Stimulated activated CD4-positive, alpha-beta T cell treated with anti-CD3 and anti-CD28 coated beads, Interleukin-15, amount 100 ng/mL, for 24 hours (primary cell): ENCODE results near the gene ZNF488.

Experiments used
- DNase-seq: peaks from one replicate; pipeline ENCODE4 v3.0.0-alpha.2; 2020

ZNF488 gene

DNA sequence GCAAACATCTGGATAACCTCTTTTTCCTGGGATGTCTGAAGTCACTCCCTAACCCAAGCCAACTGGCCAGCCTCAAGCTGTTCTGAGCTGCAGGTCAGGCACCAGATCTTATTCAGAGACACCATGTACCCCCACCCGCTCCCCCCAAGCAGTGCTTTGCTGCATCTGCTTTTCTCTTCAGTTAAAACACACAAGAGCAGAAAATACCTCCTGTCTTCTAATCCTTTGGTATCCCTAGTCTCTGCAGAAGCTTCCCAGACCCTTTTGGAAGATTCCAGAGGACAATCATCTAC lies 3.0 kb downstream of the ZNF488 start:
- DNase-seq: no peak

DNA sequence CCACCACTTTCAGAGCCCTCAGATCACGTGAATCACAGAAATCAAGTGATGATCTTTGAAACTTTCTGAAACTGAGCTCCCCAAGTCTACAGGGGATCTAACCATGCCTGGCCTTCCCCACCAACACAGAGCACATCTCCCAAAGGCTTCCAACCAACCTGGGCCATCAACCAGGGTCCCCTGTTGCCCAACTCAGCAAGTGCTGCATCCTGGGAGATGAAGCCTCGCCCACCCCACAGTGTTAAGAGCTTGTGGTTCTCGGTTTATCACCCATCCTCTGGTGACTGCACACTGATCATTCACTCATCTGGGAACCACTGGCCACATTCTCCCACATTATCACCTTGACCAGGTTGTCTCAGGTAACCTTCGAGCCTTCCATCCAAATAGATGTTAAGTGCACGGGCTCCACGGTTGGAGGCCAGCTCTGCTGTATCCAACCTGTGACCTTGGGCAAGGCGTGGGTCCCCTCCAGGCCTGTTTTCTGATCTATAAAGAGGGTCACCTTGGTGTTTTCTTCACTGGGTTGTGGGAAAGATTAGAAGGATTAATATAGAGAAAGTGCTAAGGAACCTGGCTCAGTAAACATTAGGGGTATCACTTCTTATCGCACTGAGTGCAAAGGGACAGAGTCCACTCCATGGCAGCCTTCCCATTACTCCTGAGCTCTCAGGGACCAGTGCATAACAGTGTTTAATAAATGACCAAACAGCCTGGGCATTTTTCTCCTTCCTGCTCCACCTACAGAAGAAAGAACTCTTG lies 3.6 kb downstream of the ZNF488 start:
- DNase-seq: no peak

DNA sequence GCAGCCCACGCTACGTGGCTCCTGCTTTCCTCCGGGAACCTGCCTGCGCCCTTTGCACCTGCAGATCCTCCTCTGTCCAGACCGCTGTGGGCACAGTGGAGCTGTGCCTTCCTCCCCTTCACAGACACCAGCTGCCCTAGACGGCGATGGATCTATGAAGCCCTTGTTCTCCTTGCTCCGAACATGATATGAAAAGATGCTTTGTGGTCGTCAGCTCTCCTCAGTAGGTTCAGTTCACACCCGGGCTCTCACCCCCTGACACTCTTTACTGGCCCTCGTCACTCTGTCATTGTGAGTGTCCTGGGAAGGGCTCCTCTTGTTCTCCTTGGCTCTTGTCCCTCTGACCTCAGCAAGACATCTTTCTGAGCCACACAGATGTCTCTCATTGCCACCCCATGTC lies 4.2 kb downstream of the ZNF488 start:
- DNase-seq: no peak

DNA sequence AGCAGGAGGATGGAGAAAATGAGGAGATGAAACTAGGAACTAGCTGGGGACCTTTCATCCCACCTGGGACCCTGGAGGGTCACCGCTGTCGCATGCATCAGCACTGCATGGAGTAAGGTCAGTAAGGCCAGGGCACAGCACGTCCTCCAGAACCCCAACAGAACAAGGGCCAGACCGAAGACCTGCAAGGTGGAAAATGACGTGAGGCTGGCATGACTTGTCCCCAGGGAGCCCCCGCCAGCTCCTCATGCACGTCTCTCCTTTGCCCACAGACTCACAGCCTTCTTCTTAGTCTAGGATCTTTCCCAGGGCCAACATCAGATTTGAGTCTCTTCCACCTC lies 4.7 kb downstream of the ZNF488 start:
- no peak for DNase-seq

DNA sequence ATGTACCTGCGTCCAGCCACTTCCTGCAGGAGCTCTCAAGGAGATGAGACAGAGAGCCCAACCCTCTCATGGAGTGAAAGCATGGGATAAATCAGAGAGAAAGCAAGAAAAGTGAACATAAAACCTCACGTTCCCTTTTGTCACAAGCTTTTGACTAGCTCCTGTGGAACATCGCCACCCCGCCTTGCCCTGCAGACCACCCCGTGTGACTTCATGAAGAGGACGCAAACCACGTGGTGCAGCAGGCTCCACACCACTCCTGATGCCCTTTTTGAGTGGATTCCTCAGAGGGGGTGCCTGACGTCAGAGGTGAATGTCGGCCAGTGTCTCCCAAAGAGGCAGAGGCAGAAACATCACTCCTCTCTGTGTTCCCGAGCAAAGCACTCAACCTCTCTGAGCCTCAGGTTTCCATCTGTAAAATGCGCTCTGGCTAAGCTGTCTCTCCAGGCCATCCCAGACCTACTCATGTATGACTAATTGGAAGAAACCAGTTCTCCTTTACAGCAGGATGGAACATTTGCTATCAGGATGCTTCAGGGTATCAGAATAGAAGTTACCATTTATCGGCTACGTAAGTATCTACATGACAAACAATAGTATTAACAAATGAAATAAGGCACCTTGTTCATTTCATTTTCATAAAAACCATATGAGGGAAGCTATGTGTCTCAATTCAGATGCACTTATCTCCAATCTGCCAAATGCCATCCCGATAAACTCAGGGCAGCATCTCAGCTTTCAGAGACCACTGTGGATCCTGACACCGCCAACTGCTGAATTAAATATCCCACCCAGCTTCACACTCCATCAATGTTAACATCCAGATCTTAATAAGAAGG lies 5.3 kb downstream of the ZNF488 start:
- DNase-seq: no peak

DNA sequence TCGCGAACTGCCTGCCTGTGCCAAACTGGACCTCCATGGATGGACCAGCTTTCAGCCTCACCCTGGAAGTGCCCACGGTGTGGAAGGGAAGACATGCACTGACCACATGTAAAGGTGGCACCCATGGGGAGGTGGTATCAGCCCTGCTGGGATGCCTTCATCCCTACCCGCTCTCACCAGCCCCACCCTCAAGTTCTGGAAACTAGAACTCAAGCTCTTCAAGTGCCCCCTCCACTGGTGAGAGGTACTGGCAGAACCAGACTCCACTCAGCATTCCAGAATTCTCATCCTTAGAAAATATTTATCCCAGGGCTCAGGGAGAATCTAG lies 5.9 kb downstream of the ZNF488 start:
- DNase-seq: no peak

DNA sequence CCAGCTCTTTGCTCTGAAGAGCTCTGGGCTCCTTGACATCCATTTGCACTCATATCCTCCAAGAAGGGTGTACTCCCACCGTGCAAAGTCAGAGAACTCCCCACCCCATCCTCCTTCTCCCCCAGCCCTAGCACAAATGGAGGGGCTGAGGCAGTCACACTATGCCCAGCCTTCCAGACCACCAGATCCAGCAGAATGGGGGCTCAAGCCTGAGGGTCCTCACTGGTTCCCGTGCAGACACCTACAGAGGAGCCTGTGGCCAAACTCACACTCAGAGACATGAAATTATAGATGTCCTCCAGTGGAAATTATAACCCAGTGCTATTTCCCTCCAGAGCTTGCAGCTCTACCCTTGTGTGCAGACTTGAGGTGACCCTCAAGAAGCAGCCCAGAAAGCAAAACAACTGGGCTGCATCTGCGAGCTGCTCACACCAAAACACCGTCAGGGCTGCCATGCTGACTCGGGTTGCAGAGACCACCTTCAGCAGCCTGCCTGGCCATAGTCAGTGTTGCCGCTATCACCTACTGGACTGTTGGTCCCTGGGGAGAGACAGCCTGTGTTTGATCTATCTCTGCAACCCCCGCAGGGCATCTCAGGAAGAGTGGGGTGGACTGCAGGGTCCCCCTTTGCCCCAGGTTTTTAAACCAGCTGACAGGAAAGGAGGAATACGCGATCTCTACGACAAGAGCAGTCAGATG lies 7.4 kb downstream of the ZNF488 start:
- DNase-seq: no peak

DNA sequence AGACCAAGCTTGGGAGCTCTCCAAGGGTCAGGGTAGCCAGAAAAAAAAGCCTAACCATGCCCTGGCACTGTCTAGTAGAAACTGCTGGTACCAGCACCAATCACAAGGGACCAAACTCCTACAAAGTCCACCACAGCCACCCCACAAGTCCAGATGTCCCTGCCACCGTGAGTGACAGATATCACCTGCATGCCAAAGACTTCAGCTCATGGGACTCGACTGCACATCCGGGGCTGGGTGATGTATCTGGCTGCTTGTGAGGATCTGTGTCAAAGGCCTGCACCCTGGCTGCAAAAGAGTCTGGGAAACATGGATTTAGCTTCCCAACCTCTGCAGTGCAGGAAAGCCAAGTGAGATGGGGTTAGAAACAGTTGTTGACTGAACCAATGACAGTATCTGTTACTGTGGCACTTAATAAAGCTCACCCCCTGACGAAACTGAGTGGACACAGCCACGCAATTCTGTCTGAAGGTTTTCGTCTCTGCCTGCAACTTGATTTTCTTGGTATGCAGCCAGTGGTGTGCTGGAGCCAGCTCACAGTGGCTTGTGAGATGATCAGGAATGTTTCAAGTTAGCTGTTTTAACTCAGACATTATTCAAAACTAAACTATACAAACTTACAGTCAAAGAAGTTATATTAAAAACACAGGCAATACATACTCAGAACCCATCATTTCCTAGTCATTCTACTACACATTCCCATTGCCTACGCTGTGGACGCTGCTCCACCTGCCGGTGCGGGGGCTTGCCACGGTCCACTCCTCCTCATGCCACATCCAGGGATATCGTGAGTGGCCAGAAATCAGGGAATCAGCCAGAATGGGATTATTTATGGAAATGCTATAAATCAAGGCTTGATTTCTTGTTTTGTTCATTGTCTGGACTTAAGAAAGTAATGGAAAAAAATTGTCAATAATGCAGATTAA lies 9.2 kb downstream of the ZNF488 start:
- DNase-seq: no peak

DNA sequence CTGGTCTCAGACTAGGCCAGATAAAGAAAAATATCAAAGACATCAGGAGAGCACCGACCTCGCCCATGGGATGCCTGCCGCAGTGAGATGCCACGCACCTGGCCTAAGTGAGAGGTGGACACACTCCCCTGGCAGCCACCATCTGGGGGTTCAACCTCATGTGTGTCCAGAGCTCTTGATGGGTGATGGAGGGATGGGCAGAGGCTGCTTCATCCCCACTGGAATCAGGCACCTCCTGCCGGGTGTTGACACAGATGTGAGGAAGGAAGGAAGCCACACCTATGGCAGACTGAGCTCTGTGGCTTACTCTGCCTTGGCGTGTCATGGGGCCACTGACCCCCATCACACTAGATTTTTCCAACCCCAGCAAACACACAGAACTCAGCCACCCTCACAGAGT lies 11.4 kb downstream of the ZNF488 start:
- no peak for DNase-seq

DNA sequence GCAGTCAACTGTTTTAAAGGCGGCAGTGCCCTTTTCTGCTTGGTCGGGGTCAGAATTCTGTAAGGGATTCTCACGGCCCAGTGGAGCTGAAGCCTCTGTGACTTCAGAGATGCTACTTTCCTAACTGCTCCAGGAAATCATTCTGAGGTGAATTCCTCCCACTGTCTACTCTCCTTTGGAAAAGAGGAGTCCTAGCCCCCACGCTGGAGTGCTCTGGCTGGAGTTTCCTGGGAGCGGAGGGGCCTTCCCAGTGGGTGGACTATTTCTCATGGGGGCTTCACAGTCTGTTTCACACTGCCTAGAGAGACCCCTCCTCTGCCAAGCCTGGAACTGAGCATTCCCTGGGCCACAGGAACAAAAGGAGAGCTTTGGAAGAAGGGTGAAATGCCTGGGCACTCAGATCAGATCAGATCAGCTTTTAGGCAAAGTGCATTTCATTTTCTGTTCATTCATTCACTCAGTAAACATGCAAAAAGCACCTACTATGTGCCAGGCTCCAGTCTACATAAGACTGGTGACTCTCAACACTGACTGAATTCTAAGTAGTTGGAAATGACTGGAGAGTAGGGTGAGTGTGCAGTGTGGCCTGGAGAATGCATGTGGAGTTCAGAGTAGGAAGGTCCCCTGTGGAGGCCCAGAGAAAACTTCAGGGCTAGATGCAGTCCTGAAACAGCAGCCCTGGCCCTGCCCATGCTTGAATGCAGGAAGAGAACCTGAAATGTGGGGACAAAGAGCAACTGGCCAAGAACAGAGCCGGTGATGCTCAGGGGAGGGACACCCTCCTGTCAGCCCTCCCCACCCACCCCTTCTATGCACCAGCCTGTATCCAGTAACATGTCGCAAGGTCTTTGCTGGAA lies 12.2 kb downstream of the ZNF488 start:
- DNase-seq: no peak

DNA sequence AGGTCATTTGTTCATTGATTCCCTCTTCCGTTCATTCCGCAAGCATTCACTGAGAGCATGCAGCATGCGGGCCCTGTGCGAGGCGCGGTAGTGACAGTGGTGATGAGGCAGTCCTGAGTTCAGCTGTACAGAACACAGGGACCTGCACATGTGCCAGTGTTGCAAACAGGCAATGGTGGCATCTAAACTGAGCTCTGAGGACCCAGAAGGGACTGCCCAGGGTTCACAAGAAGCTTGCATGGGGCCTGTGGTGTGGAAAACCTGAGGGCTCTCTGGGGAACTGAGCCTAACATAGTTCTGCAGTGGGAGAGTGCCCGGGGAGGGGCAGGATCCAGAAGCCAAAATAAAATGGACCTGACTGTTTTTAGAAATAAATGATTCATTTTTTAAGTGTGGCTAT lies 13.2 kb downstream of the ZNF488 start:
- no peak for DNase-seq

DNA sequence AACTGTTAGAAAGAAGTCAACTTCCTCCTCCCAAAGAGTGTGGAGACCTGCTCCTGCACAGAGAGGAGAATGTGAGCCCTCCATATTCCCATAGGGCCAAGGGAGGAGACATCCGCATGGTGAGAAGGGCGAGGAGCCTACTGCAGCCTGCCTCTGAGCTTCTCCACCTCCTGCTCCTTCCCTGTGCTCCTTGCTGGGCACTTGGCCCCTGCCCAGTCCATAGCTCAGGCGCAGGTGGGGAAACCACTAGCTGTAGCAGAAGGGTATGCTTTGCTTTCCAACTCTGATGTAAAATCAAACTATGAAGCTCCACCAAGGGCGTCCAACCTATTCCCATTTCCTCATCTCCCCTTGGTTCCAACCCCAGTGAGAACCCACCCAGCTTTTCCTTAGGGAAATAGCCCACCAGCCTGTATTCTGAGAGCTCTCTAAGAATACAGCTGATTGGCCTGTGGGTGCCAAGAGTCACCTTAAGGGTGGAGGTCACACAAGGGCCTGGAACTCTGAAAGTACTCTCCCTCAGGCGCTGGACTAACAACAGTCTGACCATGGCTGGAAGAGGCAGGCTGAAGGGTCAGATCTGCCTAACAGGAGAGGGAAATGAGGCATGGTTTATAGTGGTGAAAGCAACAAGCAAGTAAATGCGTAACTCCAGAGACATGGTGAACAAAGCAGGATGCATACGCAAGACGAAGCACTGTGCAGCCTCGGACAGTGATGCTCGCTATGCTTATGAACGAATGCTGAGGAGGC lies 13.9 kb downstream of the ZNF488 start:
- DNase-seq: no peak

DNA sequence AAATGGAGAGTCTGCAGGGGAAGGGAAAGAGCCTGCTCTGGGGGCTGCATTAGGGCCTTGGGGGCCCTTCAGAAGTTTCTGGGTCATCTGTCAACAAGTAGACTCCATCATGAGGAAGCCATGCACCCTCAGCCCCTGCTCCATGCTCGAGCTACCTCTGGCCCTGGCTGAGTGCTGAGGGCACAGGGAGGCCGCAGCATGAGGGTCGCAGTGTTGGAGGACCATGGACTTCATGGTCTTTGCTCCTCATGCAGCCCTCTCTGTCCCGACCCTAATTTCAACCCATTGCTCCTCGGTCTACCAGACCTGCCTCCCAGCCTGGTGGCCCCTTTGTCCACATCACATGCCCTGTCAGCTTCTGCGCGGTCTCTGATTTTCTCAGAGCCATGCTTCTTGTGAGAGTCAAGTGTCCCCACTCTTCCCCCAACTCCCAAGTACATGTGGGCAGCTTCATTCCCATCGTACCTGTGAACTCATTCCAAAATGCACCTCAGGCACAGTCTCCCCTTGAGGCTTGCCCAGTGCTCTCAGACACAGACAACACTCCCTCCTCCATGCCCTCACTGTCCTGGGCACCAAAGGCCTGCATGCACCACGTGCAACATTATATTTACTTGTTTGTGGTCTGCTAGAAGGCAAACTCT lies 14.7 kb downstream of the ZNF488 start:
- DNase-seq: no peak

DNA sequence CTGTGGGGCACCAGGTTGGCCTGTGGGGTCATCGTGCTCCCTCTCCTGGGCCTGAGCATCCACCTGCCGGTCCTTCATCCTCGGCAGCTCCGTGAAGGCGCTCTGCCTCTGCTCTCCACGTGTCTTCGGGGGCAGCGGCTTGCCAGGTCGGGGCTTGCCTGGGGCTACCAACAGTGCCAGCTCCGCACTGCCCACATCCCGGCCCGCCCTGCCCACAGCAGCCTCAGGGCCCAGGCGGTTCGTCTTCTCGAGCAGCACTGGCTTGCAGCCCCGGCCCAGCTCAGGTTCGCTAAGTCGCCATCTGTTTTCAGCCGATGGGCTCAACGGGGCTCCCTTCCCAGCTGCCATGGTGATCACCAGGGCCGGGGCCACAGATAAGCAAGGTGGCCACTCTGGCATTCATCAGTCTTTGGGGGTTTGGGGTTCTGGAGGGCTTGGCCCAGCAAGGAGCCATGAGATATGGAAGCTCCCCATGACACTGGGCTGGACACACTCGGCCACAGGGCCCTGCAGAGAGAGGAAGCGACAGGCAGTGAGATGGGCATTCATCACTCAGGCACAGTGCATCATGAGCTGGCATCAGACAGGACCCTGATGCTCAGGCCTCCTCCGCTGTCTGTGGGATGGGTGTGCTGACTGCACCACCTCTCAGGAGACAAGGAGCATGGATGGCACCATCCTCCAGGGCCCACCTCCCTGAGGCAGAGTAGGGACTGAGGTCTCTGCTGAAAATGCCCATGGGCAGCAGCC lies 15.5 kb downstream of the ZNF488 start:
- no peak for DNase-seq

DNA sequence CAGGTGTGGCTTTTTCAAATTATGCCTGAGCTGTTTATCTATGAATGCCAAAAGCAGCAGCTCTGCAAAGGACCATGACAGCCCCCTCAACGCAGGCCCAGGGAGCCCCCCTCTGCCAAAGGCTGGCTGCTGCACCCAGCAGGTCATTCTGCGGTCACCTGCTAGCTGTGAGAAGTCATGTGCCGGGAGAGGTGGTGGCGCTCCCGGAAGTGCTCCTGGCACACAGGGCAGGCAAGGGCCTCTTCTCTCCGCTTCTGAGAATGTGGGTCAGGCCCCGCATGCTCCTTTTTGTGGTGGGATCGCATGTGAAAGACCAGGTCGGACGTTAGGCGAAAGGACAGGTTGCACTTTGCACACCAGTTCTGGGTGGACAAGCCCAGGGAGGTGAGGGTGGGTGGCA lies 16.4 kb downstream of the ZNF488 start:
- DNase-seq: no peak

DNA sequence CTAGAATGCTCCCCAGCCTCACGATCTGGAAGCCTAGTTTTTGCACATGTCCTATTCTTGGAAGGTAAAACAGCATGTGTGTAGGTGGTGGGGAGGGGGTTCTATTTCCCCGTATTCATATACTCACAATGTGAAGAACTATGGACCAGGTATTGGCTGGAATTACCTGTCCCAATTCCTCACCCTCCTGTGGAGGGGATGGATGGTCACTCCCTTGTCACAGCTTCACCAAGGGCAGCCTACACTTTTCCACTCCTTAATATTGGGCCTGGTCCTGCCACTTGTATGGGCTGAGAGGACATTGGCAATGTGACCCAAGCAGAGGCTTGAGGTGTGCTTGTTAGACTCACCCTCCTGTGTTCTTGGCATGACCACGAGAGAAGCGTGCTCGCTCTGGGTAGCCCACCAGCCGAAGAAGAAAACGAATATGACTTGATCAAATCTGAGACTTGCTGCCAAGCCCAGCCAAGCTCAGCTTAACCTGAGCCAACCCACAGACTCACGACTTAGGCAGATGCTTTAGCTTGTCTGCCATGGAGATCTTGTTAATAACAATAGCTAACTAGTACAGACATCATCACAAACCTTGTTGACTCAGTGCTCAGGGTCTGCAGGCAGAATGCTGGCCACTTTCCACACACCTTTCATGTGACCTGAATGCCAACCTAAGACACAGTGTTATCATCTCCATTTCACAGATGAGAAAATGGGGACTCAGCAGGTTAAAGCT lies 17.2 kb downstream of the ZNF488 start:
- DNase-seq: no peak

DNA sequence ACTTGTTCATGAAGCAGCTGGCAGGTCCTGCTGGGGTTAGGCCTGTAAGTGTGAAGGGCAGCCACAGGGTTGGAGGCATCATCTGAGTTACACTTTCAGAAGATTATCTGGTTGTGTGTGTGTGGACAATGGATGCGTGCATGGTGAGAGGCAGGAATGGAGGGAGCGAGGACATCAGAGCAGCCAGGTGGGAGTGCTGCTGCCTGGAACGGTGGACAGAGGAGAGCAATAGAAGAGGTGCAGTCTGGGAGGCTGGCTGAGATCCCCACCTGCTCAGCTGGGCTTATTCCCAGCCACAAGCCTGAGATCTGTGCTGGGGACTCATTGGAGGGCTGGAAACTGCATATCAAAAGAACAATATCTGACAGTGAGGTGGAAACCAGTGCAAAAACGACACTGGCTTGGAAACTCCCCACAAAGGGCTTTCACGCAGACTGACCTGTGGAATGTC lies 17.9 kb downstream of the ZNF488 start:
- no peak for DNase-seq

DNA sequence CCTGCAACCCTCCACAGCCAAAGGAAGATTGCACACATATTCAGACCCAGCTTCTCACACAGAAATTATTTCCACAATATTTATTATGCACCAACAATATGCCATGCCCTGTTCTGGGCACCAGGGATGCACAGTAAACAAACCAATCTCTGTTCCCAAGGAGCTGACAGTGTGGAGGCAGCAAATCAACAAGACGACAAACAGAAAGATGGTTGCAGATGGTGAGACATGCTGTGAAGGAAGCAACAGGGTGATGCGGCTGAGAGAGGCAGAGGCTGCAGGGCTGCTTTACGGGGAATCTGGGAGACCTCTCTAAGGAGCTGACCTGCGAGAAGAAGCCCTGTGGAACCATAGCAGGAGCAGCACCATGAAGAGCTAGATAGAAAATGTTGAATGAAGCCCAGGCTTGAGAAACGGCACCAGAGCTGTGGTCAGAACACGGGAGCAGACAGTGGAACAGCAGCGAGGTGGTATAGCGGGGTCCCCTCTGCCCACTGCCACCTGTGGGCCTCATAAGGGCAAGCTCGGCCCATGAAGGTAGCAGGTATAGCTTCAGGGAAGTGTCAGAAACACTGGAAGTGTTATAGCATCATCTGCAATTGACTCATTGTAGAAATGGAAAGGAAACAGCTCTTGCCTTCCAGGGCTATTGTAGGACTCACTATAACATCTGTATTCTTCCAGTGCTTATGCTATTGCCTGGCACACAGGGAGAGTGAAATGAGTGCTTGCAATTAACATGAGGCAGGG lies 18.5 kb downstream of the ZNF488 start:
- DNase-seq: no peak

DNA sequence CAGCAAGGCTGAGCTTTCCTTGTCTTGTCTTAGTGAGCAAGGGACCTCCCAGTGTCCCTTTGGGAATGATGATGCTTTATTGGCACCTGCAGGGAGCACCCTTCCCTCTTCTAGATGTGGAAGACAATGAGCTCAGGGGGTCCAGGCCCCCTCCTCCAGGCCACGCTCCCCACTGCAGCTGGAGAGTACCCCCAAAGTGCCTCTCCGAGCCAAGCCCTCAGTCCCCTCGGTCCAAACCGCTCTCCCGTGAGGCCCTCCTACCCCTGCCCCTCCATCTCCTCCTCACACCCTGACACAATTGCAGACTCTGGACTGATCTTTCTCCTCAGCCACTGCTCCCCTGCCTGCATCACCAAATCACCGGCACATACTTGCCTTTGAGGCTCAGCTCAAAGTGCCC lies 19.2 kb downstream of the ZNF488 start:
- no peak for DNase-seq
